ENCODE results near the gene GABRB3. TPM values are rescaled to one million over a fixed set of nuclear protein-coding genes. Genes with fewer than 3 reads are reported as not detected.

GABRB3 gene
- total and polyA plus RNA-seq, 2 donors (not counting 1 experiment from before 2014, with no cell fraction given) = 0.07 TPM; not detected in 1

GRCh38 chr15:26639966-26640365 lies 132.9 kb downstream of the GABRB3 start:
- 67% methylated on average over 1 of the region's 9 CpGs for WGBS (ENCODE audit: insufficient coverage)
- Histone ChIP-seq H3K9me3 (ENCODE audit: control extremely low read depth in 1 of 3, control insufficient read depth in 2 of 3, insufficient read depth in 1 of 3, low read length in 2 of 3) (peaks cover 0 to 8% (median 0%) of the 10 kb centered on the region in 3 donors), H3K9ac (ENCODE audit: low read length) (no peak overlapping the region), H2AFZ (ENCODE audit: insufficient read depth, low read depth, low read length, poor library complexity, severe bottlenecking) (no peak overlapping the region), H3K4me1 (ENCODE audit: control insufficient read depth in 2 of 2, insufficient read depth in 2 of 2, low read length in 2 of 2) (no peaks in the 10 kb centered on the region), H3K4me3 (ENCODE audit: control extremely low read depth in 1 of 5, extremely low read depth in 1 of 5, insufficient read depth in 1 of 5, low read depth in 2 of 5, low read length in 4 of 5) (no peak overlapping the region), H3K27me3 (replicated peaks in 1 of 4; ENCODE audit: control extremely low read depth in 1 of 4, control insufficient read depth in 3 of 4, insufficient read depth in 4 of 4, low read length in 3 of 4) (no peaks in the 10 kb centered on the region), H3K36me3 (replicated peaks in 1 of 2; ENCODE audit: control extremely low read depth in 1 of 2, control insufficient read depth in 1 of 2, extremely low read depth in 1 of 2, insufficient read depth in 2 of 2, low read length in 1 of 2) (no peaks in the 10 kb centered on the region), H3K79me2 (ENCODE audit: control insufficient read depth, insufficient read depth, low read length) (no peaks in the 10 kb centered on the region), H4K20me1 (ENCODE audit: control insufficient read depth, insufficient read depth, low read length, poor library complexity, severe bottlenecking) (no peaks in the 10 kb centered on the region), H3K4me2 (replicated peaks; ENCODE audit: low read depth, low read length, poor library complexity, severe bottlenecking) (no peak overlapping the region), H3K27ac (ENCODE audit: low read length in 2 of 2) (no peak overlapping the region)
- peaks cover 12% of the 10 kb centered on the region for H3K9me3 Mint-ChIP-seq (ENCODE audit: insufficient read depth)
- intact Hi-C loops (cut with micrococcal nuclease) = no loop called here
- TF ChIP-seq CTCF (IDR thresholded peaks at IDR 0.05) = no peak
- TF ChIP-seq EZH2 (IDR thresholded peaks at IDR 0.05; ENCODE audit: borderline replicate concordance, insufficient read depth, low read depth, low read length, poor library complexity, severe bottlenecking) = no peak
- POLR2A ChIA-PET = no interaction called here
- H3K4me1 Mint-ChIP-seq = no peaks in the 10 kb centered on the region
- H3K4me3 Mint-ChIP-seq = no peak overlapping the region
- H3K27ac Mint-ChIP-seq = no peak overlapping the region
- H3K27me3 Mint-ChIP-seq = no peaks in the 10 kb centered on the region
- DNase-seq (no peak), ATAC-seq (ENCODE audit: low read depth) (no peak)
- CTCF ChIA-PET = no interaction called here

- ChIA-PET CTCF (no interaction called here), POLR2A (no interaction called here)
- Histone ChIP-seq H3K9ac (ENCODE audit: low read length) (no peak overlapping the region), H4K20me1 (ENCODE audit: control insufficient read depth, insufficient read depth, low read length, poor library complexity, severe bottlenecking) (no peaks in the 10 kb centered on the region), H3K36me3 (replicated peaks in 1 of 2; ENCODE audit: control extremely low read depth in 1 of 2, control insufficient read depth in 1 of 2, extremely low read depth in 1 of 2, insufficient read depth in 2 of 2, low read length in 1 of 2) (no peaks in the 10 kb centered on the region), H3K9me3 (ENCODE audit: control extremely low read depth in 1 of 3, control insufficient read depth in 2 of 3, insufficient read depth in 1 of 3, low read length in 2 of 3) (peaks cover 0 to 5% (median 0%) of the 10 kb centered on the region in 3 donors), H3K4me1 (ENCODE audit: control insufficient read depth in 2 of 2, insufficient read depth in 2 of 2, low read length in 2 of 2) (no peaks in the 10 kb centered on the region), H2AFZ (ENCODE audit: insufficient read depth, low read depth, low read length, poor library complexity, severe bottlenecking) (no peak overlapping the region), H3K79me2 (ENCODE audit: control insufficient read depth, insufficient read depth, low read length) (no peaks in the 10 kb centered on the region), H3K4me3 (ENCODE audit: control extremely low read depth in 1 of 5, extremely low read depth in 1 of 5, insufficient read depth in 1 of 5, low read depth in 2 of 5, low read length in 4 of 5) (no peak overlapping the region), H3K4me2 (replicated peaks; ENCODE audit: low read depth, low read length, poor library complexity, severe bottlenecking) (no peak overlapping the region), H3K27me3 (replicated peaks in 1 of 4; ENCODE audit: control extremely low read depth in 1 of 4, control insufficient read depth in 3 of 4, insufficient read depth in 4 of 4, low read length in 3 of 4) (no peaks in the 10 kb centered on the region), H3K27ac (ENCODE audit: low read length in 2 of 2) (no peak overlapping the region)
- Mint-ChIP-seq H3K27me3 (no peaks in the 10 kb centered on the region), H3K9me3 (ENCODE audit: insufficient read depth) (peaks cover 9% of the 10 kb centered on the region), H3K27ac (no peak overlapping the region), H3K4me3 (no peak overlapping the region), H3K4me1 (no peaks in the 10 kb centered on the region)
- WGBS (ENCODE audit: insufficient coverage) = no CpG with 5 or more reads among the region's 2 CpGs
- intact Hi-C loops (cut with micrococcal nuclease) = no loop called here
- no peak for DNase-seq
- ATAC-seq (ENCODE audit: low read depth) = no peak
- TF ChIP-seq CTCF (IDR thresholded peaks at IDR 0.05) (no peak), EZH2 (IDR thresholded peaks at IDR 0.05; ENCODE audit: borderline replicate concordance, insufficient read depth, low read depth, low read length, poor library complexity, severe bottlenecking) (no peak)
These were observed 137.3 kb downstream of the GABRB3 start for GRCh38 chr15:26635614-26636013.

All from B cell (primary cell).